Keratinocyte (primary cell): ENCODE measurements around the gene FNDC3B. TPM values are rescaled to one million over a fixed set of nuclear protein-coding genes. Genes with fewer than 3 reads are reported as not detected.

Experiments used
- DNase-seq: peaks from one replicate; pipeline ENCODE4 v3.0.0-alpha.2; 2011; ENCODE audit warnings: low read depth, missing footprints, low spot score
- FAIRE-seq: peaks from 2 replicates; lab custom pipeline; 2011; peaks lifted over from hg19 to GRCh38; lab: Jason Lieb, UNC
- H2AFZ ChIP-seq: 2 replicates; pipeline ENCODE4 v1.6.0; 2012; ENCODE audit warnings: low read length, control low read depth, inconsistent platforms; ENCODE audit not compliant: control insufficient read depth
- H3K27ac ChIP-seq: 2 replicates; pipeline ENCODE4 v1.5.1; 2011; ENCODE audit warnings: low read length; ENCODE audit not compliant: control insufficient read depth, insufficient read depth
- H3K27me3 ChIP-seq: 3 replicates; pipeline ENCODE4 v1.6.0; 2011; ENCODE audit warnings: low read length; ENCODE audit not compliant: control insufficient read depth, insufficient read depth; ENCODE audit errors: extremely low read depth
- H3K36me3 ChIP-seq, 2 experiments: 2 replicates in 1 of 2; 3 replicates in 1 of 2; pipeline ENCODE4 v1.5.1; 2011; ENCODE audit warnings: low read length in 2 of 2, mild to moderate bottlenecking in 1 of 2; ENCODE audit not compliant: control insufficient read depth in 2 of 2, insufficient read depth in 2 of 2; ENCODE audit errors: extremely low read depth in 1 of 2
- H3K4me1 ChIP-seq: 3 replicates; pipeline ENCODE4 v1.5.1; 2011; ENCODE audit warnings: low read length; ENCODE audit not compliant: control insufficient read depth, insufficient read depth; ENCODE audit errors: extremely low read depth
- H3K4me2 ChIP-seq: 3 replicates; pipeline ENCODE4 v1.6.0; 2011; ENCODE audit warnings: low read depth, low read length; ENCODE audit not compliant: control insufficient read depth, insufficient read depth; ENCODE audit errors: extremely low read depth
- H3K4me3 ChIP-seq, 3 experiments: fragments of 200-600 bp in 1 of 3; sonication (generic) in 1 of 3; 2 replicates in 2 of 3; 3 replicates in 1 of 3; pipeline ENCODE4 v1.5.1; 2011 to 2016; ENCODE audit warnings: low read length in 3 of 3, mild to moderate bottlenecking in 3 of 3, control low read depth in 2 of 3, inconsistent platforms in 1 of 3, low read depth in 1 of 3, mixed read lengths in 1 of 3, mixed run types in 1 of 3, moderate library complexity in 1 of 3; ENCODE audit not compliant: control insufficient read depth in 2 of 3, insufficient read depth in 2 of 3; ENCODE audit errors: extremely low read depth in 1 of 3
- H3K79me2 ChIP-seq: 2 replicates; pipeline ENCODE4 v1.6.0; 2012; ENCODE audit warnings: low read length; ENCODE audit not compliant: control insufficient read depth, insufficient read depth
- H3K9ac ChIP-seq: 3 replicates; pipeline ENCODE4 v1.6.0; 2011; ENCODE audit warnings: low read length; ENCODE audit not compliant: control insufficient read depth, insufficient read depth; ENCODE audit errors: extremely low read depth
- H3K9me1 ChIP-seq: 3 replicates; pipeline ENCODE4 v1.6.0; 2011; ENCODE audit warnings: low read length; ENCODE audit not compliant: control insufficient read depth, insufficient read depth; ENCODE audit errors: extremely low read depth
- H3K9me3 ChIP-seq: 2 replicates; pipeline ENCODE4 v1.5.1; 2012; ENCODE audit warnings: low read depth, low read length; ENCODE audit not compliant: control insufficient read depth
- H4K20me1 ChIP-seq: 3 replicates; pipeline ENCODE4 v1.6.0; 2011; ENCODE audit warnings: low read length; ENCODE audit not compliant: control insufficient read depth, insufficient read depth; ENCODE audit errors: extremely low read depth
- EZH2 ChIP-seq: IDR thresholded peaks from one replicate; pipeline ENCODE4 v1.6.1; 2012; ENCODE audit warnings: inconsistent platforms, mild to moderate bottlenecking, low read length, moderate library complexity
- dilution Hi-C: fragments of 300-500 bp; cut with MboI; formaldehyde crosslinking; loops from one replicate; pipeline ENCODE4 v1.7.0; 2020; ENCODE audit warnings: low sequenced_read_pairs; ENCODE audit not compliant: extremely low pct_ligation_motif_present
- polyA plus RNA-seq, 5 experiments: library from polyadenylated mRNA; depleted of rRNA in 3 of 5; stranded (reverse) in 3 of 5; stranded (forward) in 1 of 5; unstranded in 1 of 5; fragments of >200 nt; gene quantifications; 1 replicate in 1 of 5; 2 replicates in 3 of 5; 3 replicates in 1 of 5; pipeline versions ENCODE4 v1.2.1 to v1.2.3, GENCODE V29; 2011 to 2012; ENCODE audit warnings: missing spikeins in 2 of 5, low read depth in 1 of 5, low replicate concordance in 1 of 5
- TF ChIP-seq, protein P1 (sequence below), 3 experiments: IDR thresholded peaks in 1 of 3; conservative IDR thresholded peaks in 1 of 3; optimal IDR thresholded peaks in 1 of 3; 2 replicates in 2 of 3; 3 replicates in 1 of 3; pipeline versions ENCODE3 to v1.5.1; 2011; ENCODE audit warnings: low read length in 3 of 3, mild to moderate bottlenecking in 3 of 3, moderate library complexity in 2 of 3, control low read depth in 1 of 3, inconsistent platforms in 1 of 3; ENCODE audit not compliant: insufficient read depth in 2 of 3; ENCODE audit errors: extremely low read depth in 1 of 3

The FNDC3B gene
- polyA plus RNA-seq, 1 donor (not counting 4 experiments of a cell fraction or from before 2014, with no cell fraction given): 31.4 TPM

DNA sequence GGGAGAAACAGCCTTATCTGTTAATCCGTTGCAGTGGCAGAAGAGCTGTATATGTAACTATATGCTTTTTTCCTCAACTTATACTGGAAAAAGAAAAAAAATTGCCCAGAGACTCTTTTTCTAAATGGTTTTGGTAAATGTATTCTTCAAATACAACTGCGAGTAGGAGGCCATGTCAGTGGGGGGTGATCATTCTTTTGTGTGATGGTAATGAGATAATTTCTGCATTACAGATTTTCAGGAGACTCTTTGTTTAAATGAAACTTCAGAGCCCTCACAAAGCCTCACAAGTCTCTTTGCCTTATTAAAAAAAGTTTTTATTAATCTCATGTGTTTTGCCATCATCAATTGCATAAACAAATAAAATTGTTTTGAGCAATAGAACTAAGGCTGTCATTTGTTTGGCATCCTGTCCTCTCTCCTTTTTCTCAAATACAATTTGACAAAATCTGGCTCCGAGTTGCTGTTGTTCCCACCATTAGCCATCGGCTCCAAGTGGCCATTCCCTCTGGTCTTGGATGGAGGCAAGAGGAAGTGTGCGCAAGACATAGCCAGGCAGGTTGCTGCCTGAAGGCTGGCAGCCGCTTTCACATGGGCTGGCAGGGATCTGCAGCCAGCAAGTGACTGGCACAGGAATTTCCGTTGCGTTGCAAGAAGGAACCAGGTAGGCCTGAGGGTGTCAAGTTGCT is 116.7 kb downstream of the FNDC3B start:
- DNase-seq (peak; percentile 48), FAIRE-seq (peak; percentile 85)
- Histone ChIP-seq H2AFZ (no peak overlapping the region), H4K20me1 (no peaks in the 10 kb centered on the region), H3K27ac (peak overlapping the region; percentile 71), H3K27me3 (no peaks in the 10 kb centered on the region), H3K79me2 (peaks cover 68% of the 10 kb centered on the region), H3K4me1 (peaks cover 64% of the 10 kb centered on the region), H3K4me3 (peak overlapping the region in 1 of 3 experiments; percentile 8), H3K9me3 (no peaks in the 10 kb centered on the region), H3K9me1 (no peaks in the 10 kb centered on the region), H3K36me3 (no peaks in the 10 kb centered on the region), H3K4me2 (peak overlapping the region; percentile 67), H3K9ac (peak overlapping the region; percentile 17)
- dilution Hi-C loops: no loop called here
- TF ChIP-seq EZH2: no peak
- TF ChIP-seq, protein P1, sequence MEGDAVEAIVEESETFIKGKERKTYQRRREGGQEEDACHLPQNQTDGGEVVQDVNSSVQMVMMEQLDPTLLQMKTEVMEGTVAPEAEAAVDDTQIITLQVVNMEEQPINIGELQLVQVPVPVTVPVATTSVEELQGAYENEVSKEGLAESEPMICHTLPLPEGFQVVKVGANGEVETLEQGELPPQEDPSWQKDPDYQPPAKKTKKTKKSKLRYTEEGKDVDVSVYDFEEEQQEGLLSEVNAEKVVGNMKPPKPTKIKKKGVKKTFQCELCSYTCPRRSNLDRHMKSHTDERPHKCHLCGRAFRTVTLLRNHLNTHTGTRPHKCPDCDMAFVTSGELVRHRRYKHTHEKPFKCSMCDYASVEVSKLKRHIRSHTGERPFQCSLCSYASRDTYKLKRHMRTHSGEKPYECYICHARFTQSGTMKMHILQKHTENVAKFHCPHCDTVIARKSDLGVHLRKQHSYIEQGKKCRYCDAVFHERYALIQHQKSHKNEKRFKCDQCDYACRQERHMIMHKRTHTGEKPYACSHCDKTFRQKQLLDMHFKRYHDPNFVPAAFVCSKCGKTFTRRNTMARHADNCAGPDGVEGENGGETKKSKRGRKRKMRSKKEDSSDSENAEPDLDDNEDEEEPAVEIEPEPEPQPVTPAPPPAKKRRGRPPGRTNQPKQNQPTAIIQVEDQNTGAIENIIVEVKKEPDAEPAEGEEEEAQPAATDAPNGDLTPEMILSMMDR (optimal IDR thresholded peaks at IDR 0.05 in 1 of 3, IDR thresholded peaks at IDR 0.05 in 1 of 3, conservative IDR thresholded peaks at IDR 0.05 in 1 of 3; ENCODE audit: extremely low read depth in 1 of 3, insufficient read depth in 2 of 3, low read length in 3 of 3): peak in 1 of 3 experiments; percentile 0

DNA sequence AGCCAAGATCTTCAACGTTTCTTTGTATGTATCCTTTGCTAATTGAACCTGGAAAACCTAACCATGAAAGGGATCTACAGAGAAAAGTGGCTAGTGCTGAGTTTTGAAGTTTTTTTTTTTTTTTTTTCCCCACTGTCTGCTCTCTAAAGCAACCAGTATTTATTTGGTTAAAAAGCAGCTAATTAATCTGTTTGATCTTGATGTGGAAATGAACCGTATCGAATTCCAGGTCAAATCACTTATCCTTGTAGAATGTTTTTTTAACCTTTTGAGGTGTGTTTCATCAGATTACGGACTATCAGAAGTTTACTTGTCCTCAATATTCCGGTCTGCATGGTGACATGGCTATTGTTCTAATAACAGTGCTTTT is 117.2 kb downstream of the FNDC3B start:
- no peak overlapping the region for H2AFZ ChIP-seq
- H4K20me1 ChIP-seq: no peaks in the 10 kb centered on the region
- no peak for DNase-seq
- peak overlapping the region; percentile 71 for H3K27ac ChIP-seq
- peak overlapping the region; percentile 67 for H3K4me2 ChIP-seq
- H3K27me3 ChIP-seq: no peaks in the 10 kb centered on the region
- H3K4me3 ChIP-seq: peak overlapping the region in 1 of 3 experiments; percentile 8
- H3K4me1 ChIP-seq: peaks cover 64% of the 10 kb centered on the region
- no peaks in the 10 kb centered on the region for H3K9me3 ChIP-seq
- no peaks in the 10 kb centered on the region for H3K9me1 ChIP-seq
- no peaks in the 10 kb centered on the region for H3K36me3 ChIP-seq
- dilution Hi-C loops: no loop called here
- no peak for FAIRE-seq
- peak overlapping the region; percentile 17 for H3K9ac ChIP-seq
- no peak for TF ChIP-seq EZH2
- TF ChIP-seq, protein P1 (optimal IDR thresholded peaks at IDR 0.05 in 1 of 3, IDR thresholded peaks at IDR 0.05 in 1 of 3, conservative IDR thresholded peaks at IDR 0.05 in 1 of 3; ENCODE audit: extremely low read depth in 1 of 3, insufficient read depth in 2 of 3, low read length in 3 of 3): no peak
- H3K79me2 ChIP-seq: peaks cover 68% of the 10 kb centered on the region
